OCI-LY7 (cell line): ENCODE data around the gene PRKAB1. TPM values are rescaled to one million over a fixed set of nuclear protein-coding genes. Genes with fewer than 3 reads are reported as not detected.

Source experiments
- BruUV-seq: library from RNA; stranded (reverse); fragments of 400-500 nt; replicated peaks from 2 replicates; lab custom pipeline; 2021; lab: Mats Ljungman, UMichigan
- CTCF ChIA-PET: fragments of 300-600 bp; sonication (Branson Sonifier 250); formaldehyde crosslinking; loops from one replicate; lab custom pipeline; 2022; ENCODE audit warnings: antibody characterized with exemption; ENCODE audit not compliant: unreplicated experiment; lab: Charles Lee
- POLR2A ChIA-PET: fragments of 300-600 bp; sonication (Branson Sonifier 250); formaldehyde crosslinking; loops from one replicate; lab custom pipeline; 2022; ENCODE audit warnings: antibody characterized with exemption; lab: Charles Lee
- DNase-seq: peaks from one replicate; pipeline ENCODE4 v3.0.0-alpha.2; 2015; ENCODE audit warnings: low spot score
- H2AFZ ChIP-seq: fragments of 200-600 bp; sonication (generic), shearing (Covaris generic); 2 replicates; pipeline ENCODE4 v1.6.1; 2014; ENCODE audit warnings: mild to moderate bottlenecking, antibody characterized with exemption, low read length, moderate library complexity
- H3K27ac ChIP-seq: fragments of 200-600 bp; sonication (generic); 2 replicates; pipeline ENCODE4 v1.5.1; 2014; ENCODE audit warnings: mixed run types, low read depth, mild to moderate bottlenecking, moderate library complexity, low read length, inconsistent platforms; ENCODE audit not compliant: poor library complexity, severe bottlenecking
- H3K36me3 ChIP-seq: fragments of 200-600 bp; sonication (generic); 2 replicates; pipeline ENCODE4 v1.6.1; 2014; ENCODE audit warnings: mild to moderate bottlenecking, antibody characterized with exemption, low read length, moderate library complexity, mixed read lengths; ENCODE audit not compliant: insufficient read depth
- H3K4me1 ChIP-seq: fragments of 200-600 bp; sonication (generic); 2 replicates; pipeline ENCODE4 v1.5.1; 2014; ENCODE audit warnings: mild to moderate bottlenecking, low read length; ENCODE audit not compliant: insufficient read depth, poor library complexity, severe bottlenecking
- H3K4me2 ChIP-seq: fragments of 200-600 bp; sonication (generic); 2 replicates; pipeline ENCODE4 v1.6.1; 2014; ENCODE audit warnings: mild to moderate bottlenecking, low read length
- H3K4me3 ChIP-seq: fragments of 200-600 bp; sonication (generic); 2 replicates; pipeline ENCODE4 v1.5.1; 2014; ENCODE audit warnings: mild to moderate bottlenecking, low read depth, low read length; ENCODE audit not compliant: poor library complexity, severe bottlenecking
- H3K79me2 ChIP-seq: fragments of 200-600 bp; sonication (generic); 2 replicates; pipeline ENCODE4 v1.6.1; 2016; ENCODE audit warnings: low read depth, mild to moderate bottlenecking, low read length, moderate library complexity, mixed read lengths; ENCODE audit not compliant: insufficient read depth
- H3K9me2 ChIP-seq: fragments of 200-600 bp; sonication (generic); 2 replicates; pipeline ENCODE4 v1.6.1; 2016; ENCODE audit warnings: mild to moderate bottlenecking, low read length, mixed read lengths; ENCODE audit not compliant: insufficient read depth
- H3K9me3 ChIP-seq: fragments of 200-600 bp; sonication (generic); 2 replicates; pipeline ENCODE4 v1.6.1; 2014; ENCODE audit warnings: mild to moderate bottlenecking, mixed run types, low read length, mixed read lengths
- H4K20me1 ChIP-seq: fragments of 200-600 bp; sonication (generic); 2 replicates; pipeline ENCODE4 v1.6.1; 2014; ENCODE audit warnings: mild to moderate bottlenecking, antibody characterized with exemption, low read length, moderate library complexity, mixed read lengths; ENCODE audit not compliant: insufficient read depth
- CTCF ChIP-seq: fragments of 200-600 bp; sonication (generic); conservative IDR thresholded peaks from 2 replicates; pipeline ENCODE4 v1.5.1; 2014; ENCODE audit warnings: mild to moderate bottlenecking, antibody characterized with exemption, low read length, moderate library complexity, mixed read lengths
- EZH2phosphoT487 ChIP-seq: fragments of 200-600 bp; sonication (generic); IDR thresholded peaks from 2 replicates; pipeline ENCODE4 v1.6.1; 2018; ENCODE audit warnings: low read depth, borderline replicate concordance, mild to moderate bottlenecking, mixed run types, antibody characterized with exemption, low read length, moderate library complexity, mixed read lengths
- intact Hi-C: fragments of 100-400 bp; cut with micrococcal nuclease; formaldehyde crosslinking; loops from one replicate; pipeline ENCODE4 v1.10.0; 2022; ENCODE audit not compliant: unreplicated experiment
- total RNA-seq, 2 experiments: library from RNA; depleted of rRNA in 1 of 2; stranded (reverse); fragments of >200 nt in 1 of 2; shearing (Covaris generic) in 1 of 2; gene quantifications; 2 replicates each; pipeline ENCODE4 v1.2.3, GENCODE V29; 2014 to 2022

Gene PRKAB1
- total RNA-seq, 2 experiments from 2014 or later, result 32.4 to 45.1 TPM

GRCh38 chr12:119715268-119715620 is 47.3 kb downstream of the PRKAB1 start:
- no peak for DNase-seq
- Histone ChIP-seq H3K9me3 (no peaks in the 10 kb centered on the region), H3K79me2 (no peaks in the 10 kb centered on the region), H3K9me2 (no peaks in the 10 kb centered on the region), H3K4me2 (no peak overlapping the region), H2AFZ (no peak overlapping the region), H3K4me1 (no peaks in the 10 kb centered on the region), H3K36me3 (peaks cover 88% of the 10 kb centered on the region), H3K27ac (no peak overlapping the region), H4K20me1 (no peaks in the 10 kb centered on the region), H3K4me3 (no peak overlapping the region)
- ChIA-PET CTCF (no interaction called here), POLR2A (no interaction called here)
- no TSS peak for BruUV-seq
- TF ChIP-seq CTCF (no peak), EZH2phosphoT487 (no peak)
- intact Hi-C loops, result no loop called here

GRCh38 chr12:119718141-119718540 is 50.2 kb downstream of the PRKAB1 start:
- no peak for DNase-seq
- ChIA-PET POLR2A (interaction anchor here (0.7 kb wide), 1 partner anchor 18 kb away, joined by 3 read pairs; no protein-coding TSS in a partner anchor), CTCF (no interaction called here)
- intact Hi-C loops, result no loop called here
- BruUV-seq, result no TSS peak
- H3K79me2 ChIP-seq, result no peaks in the 10 kb centered on the region
- H3K36me3 ChIP-seq, result peaks cover 72% of the 10 kb centered on the region
- no peaks in the 10 kb centered on the region for H3K9me3 ChIP-seq
- H3K9me2 ChIP-seq, result no peaks in the 10 kb centered on the region
- no peak overlapping the region for H3K4me2 ChIP-seq
- H4K20me1 ChIP-seq, result no peaks in the 10 kb centered on the region
- H3K4me3 ChIP-seq, result no peak overlapping the region
- no peaks in the 10 kb centered on the region for H3K4me1 ChIP-seq
- TF ChIP-seq CTCF (no peak), EZH2phosphoT487 (no peak)
- H3K27ac ChIP-seq, result no peak overlapping the region
- H2AFZ ChIP-seq, result no peak overlapping the region

GRCh38 chr12:119720349-119720748 is 52.4 kb downstream of the PRKAB1 start:
- POLR2A ChIA-PET, result no interaction called here
- intact Hi-C loops, result no loop called here
- TF ChIP-seq CTCF (no peak), EZH2phosphoT487 (no peak)
- no peak overlapping the region for H3K27ac ChIP-seq
- DNase-seq, result no peak
- H2AFZ ChIP-seq, result no peak overlapping the region
- BruUV-seq, result no TSS peak
- no peaks in the 10 kb centered on the region for H4K20me1 ChIP-seq
- H3K9me2 ChIP-seq, result no peaks in the 10 kb centered on the region
- CTCF ChIA-PET, result no interaction called here
- no peaks in the 10 kb centered on the region for H3K9me3 ChIP-seq
- no peak overlapping the region for H3K4me3 ChIP-seq
- peaks cover 50% of the 10 kb centered on the region for H3K36me3 ChIP-seq
- no peaks in the 10 kb centered on the region for H3K4me1 ChIP-seq
- H3K79me2 ChIP-seq, result no peaks in the 10 kb centered on the region
- H3K4me2 ChIP-seq, result no peak overlapping the region
